IMR-90 (cell line): ENCODE measurements around the gene ZNF862.

Experiments used
- BHLHE40 ChIP-seq: fragments of 150-350 bp; IDR thresholded peaks from 2 replicates; pipeline ENCODE4 v1.6.1; 2016; ENCODE audit warnings: mild to moderate bottlenecking, low read depth, low read length
- CEBPB ChIP-seq: IDR thresholded peaks from 2 replicates; pipeline ENCODE4 v1.6.1; 2012; ENCODE audit warnings: low read depth, low read length, improper control_type of control experiment
- CTCF ChIP-seq: conservative IDR thresholded peaks from 2 replicates; pipeline ENCODE4 v1.5.1; 2012; ENCODE audit warnings: mild to moderate bottlenecking, low read depth, low read length, improper control_type of control experiment
- ELK1 ChIP-seq: fragments of 150-350 bp; IDR thresholded peaks from 2 replicates; pipeline ENCODE4 v1.6.1; 2016; ENCODE audit warnings: low read depth, mild to moderate bottlenecking, low read length, moderate library complexity, borderline replicate concordance
- MAZ ChIP-seq: IDR thresholded peaks from 2 replicates; pipeline ENCODE4 v1.6.1; 2012; ENCODE audit warnings: low read depth, mild to moderate bottlenecking, low read length, improper control_type of control experiment, moderate library complexity, borderline replicate concordance
- POLR2A ChIP-seq: IDR thresholded peaks from 2 replicates; pipeline ENCODE4 v1.6.1; 2012; ENCODE audit warnings: mild to moderate bottlenecking, low read depth, low read length
- RAD21 ChIP-seq: IDR thresholded peaks from 2 replicates; pipeline ENCODE4 v1.6.1; 2012; ENCODE audit warnings: low read length, improper control_type of control experiment
- RCOR1 ChIP-seq: IDR thresholded peaks from 2 replicates; pipeline ENCODE4 v1.6.1; 2012; ENCODE audit warnings: mild to moderate bottlenecking, low read length, improper control_type of control experiment; ENCODE audit not compliant: insufficient replicate concordance
- RFX5 ChIP-seq: IDR thresholded peaks from 2 replicates; pipeline ENCODE4 v1.8.0; 2012; ENCODE audit warnings: low read depth, mild to moderate bottlenecking, low read length, moderate library complexity
- SMC3 ChIP-seq: fragments of 150-350 bp; IDR thresholded peaks from 2 replicates; pipeline ENCODE4 v1.6.1; 2016; ENCODE audit warnings: low read depth, mild to moderate bottlenecking, antibody characterized with exemption, low read length, moderate library complexity
- TF ChIP-seq, protein P1 (sequence below): fragments of 150-350 bp; IDR thresholded peaks from 2 replicates; pipeline ENCODE4 v1.6.1; 2017; ENCODE audit warnings: mild to moderate bottlenecking, antibody characterized with exemption, low read length, low read depth

DNA sequence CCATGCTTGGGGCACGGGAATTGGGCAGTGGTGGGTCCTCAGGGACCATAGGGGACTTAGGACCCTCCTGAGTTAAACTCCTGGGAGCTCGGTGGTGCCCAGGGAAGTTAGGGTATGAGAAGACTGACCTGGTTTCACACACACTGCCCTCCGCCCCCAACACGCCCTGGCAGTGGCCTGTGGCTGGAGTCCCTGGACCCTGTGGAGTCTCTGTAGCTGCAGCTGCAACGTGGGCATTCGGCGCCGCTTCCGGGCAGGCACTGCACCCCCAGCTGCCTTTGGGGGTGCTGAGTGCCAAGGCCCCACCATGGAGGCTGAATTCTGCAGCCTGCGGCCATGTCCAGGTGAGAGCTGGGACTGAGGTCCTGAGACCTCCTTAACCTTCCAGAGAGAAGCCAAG is 29.9 kb upstream of the ZNF862 start:
- TF ChIP-seq CTCF: no peak
- TF ChIP-seq RCOR1: no peak
- TF ChIP-seq SMC3: no peak
- no peak for TF ChIP-seq BHLHE40
- no peak for TF ChIP-seq POLR2A
- no peak for TF ChIP-seq ELK1
- no peak for TF ChIP-seq MAZ
- TF ChIP-seq RFX5: no peak
- TF ChIP-seq, protein P1, sequence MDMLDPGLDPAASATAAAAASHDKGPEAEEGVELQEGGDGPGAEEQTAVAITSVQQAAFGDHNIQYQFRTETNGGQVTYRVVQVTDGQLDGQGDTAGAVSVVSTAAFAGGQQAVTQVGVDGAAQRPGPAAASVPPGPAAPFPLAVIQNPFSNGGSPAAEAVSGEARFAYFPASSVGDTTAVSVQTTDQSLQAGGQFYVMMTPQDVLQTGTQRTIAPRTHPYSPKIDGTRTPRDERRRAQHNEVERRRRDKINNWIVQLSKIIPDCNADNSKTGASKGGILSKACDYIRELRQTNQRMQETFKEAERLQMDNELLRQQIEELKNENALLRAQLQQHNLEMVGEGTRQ: no peak
- TF ChIP-seq RAD21: no peak
- TF ChIP-seq CEBPB: no peak
